ENCODE data around the gene SLC12A8.

The SLC12A8 gene

GRCh38 chr3:125194061-125194848 lies 18.3 kb downstream of the SLC12A8 start:
- H3K27ac ChIP-seq: no peak overlapping the region
- TF ChIP-seq CTCF (conservative IDR thresholded peaks at IDR 0.05) (no peak), ZFX (IDR thresholded peaks at IDR 0.05) (no peak)

- TF ChIP-seq ZFX (IDR thresholded peaks at IDR 0.05) (no peak), CTCF (conservative IDR thresholded peaks at IDR 0.05) (no peak)
Observed at GRCh38 chr3:125192190-125193035, 20.1 kb downstream of the SLC12A8 start.

GRCh38 chr3:125191730-125192129 lies 20.8 kb downstream of the SLC12A8 start:
- H3K27ac ChIP-seq: no peak overlapping the region
- TF ChIP-seq CTCF (conservative IDR thresholded peaks at IDR 0.05) (no peak), ZFX (IDR thresholded peaks at IDR 0.05) (no peak)

More at GRCh38 chr3:125192190-125193035, 20.1 kb downstream of the SLC12A8 start:
- no peak overlapping the region for H3K27ac ChIP-seq

GRCh38 chr3:125191256-125191655 lies 21.3 kb downstream of the SLC12A8 start:
- no peak overlapping the region for H3K27ac ChIP-seq
- no peak for TF ChIP-seq ZFX (IDR thresholded peaks at IDR 0.05)
- no peak for TF ChIP-seq CTCF (conservative IDR thresholded peaks at IDR 0.05)

GRCh38 chr3:125190786-125191185 lies 21.8 kb downstream of the SLC12A8 start:
- TF ChIP-seq ZFX (IDR thresholded peaks at IDR 0.05) (no peak), CTCF (conservative IDR thresholded peaks at IDR 0.05) (no peak)
- H3K27ac ChIP-seq: no peak overlapping the region

- no peak overlapping the region for H3K27ac ChIP-seq
- no peak for TF ChIP-seq ZFX (IDR thresholded peaks at IDR 0.05)
- TF ChIP-seq CTCF (conservative IDR thresholded peaks at IDR 0.05): no peak
Observed at GRCh38 chr3:125189378-125190165, 23.0 kb downstream of the SLC12A8 start.

All from C4-2B (cell line).